WERI-Rb-1 (cell line): ENCODE measurements around the gene GPC3.

Source experiments
- DNase-seq: peaks from one replicate; pipeline ENCODE4 v3.0.0-alpha.2; 2020
- H3K27ac ChIP-seq: fragments of 250-450 bp; sonication (Bioruptor Pico); 2 replicates; pipeline ENCODE4 v1.5.1; 2020; ENCODE audit warnings: mild to moderate bottlenecking, moderate library complexity
- H3K27me3 ChIP-seq: fragments of 250-450 bp; sonication (Bioruptor Pico); 2 replicates; pipeline ENCODE4 v1.5.1; 2021; ENCODE audit warnings: mild to moderate bottlenecking, low read depth, moderate library complexity; ENCODE audit not compliant: insufficient read depth, severe bottlenecking
- H3K36me3 ChIP-seq: fragments of 250-450 bp; sonication (Bioruptor Pico); 2 replicates; pipeline ENCODE4 v1.5.1; 2020; ENCODE audit warnings: mild to moderate bottlenecking, moderate library complexity
- H3K4me3 ChIP-seq: 2 replicates; pipeline ENCODE4 v1.5.1; 2011; ENCODE audit warnings: low read depth, mild to moderate bottlenecking, control low read depth, low read length
- H3K9me3 ChIP-seq: fragments of 250-450 bp; sonication (Bioruptor Pico); 2 replicates; pipeline ENCODE4 v1.5.1; 2021; ENCODE audit warnings: mild to moderate bottlenecking, moderate library complexity; ENCODE audit not compliant: severe bottlenecking
- TF ChIP-seq, protein P1 (sequence below): IDR thresholded peaks from 2 replicates; pipeline ENCODE4 v1.5.1; 2011; ENCODE audit warnings: low read depth, mild to moderate bottlenecking, control low read depth, inconsistent platforms, low read length

GPC3 gene

DNA sequence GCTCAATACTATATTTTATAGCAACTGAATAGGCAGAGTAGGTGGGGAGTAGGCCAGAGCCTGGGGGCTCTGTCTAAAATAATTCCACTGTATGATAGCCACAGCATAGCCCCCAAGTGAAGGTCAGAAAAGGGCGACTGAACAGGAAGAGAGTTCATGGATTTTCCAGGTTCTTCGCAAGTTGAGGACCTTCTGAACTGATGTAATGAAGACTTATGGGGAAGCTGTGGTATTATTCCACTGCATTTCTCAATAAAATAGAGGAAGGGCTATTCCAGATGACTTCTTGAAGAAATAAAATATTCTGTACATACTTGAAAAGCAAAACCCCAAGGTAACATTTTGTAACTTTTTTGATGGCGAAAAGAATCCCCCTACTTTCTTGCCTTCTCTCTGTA is 338.7 kb downstream of the GPC3 start:
- Histone ChIP-seq H3K36me3 (no peaks in the 10 kb centered on the region), H3K27me3 (peaks cover 36% of the 10 kb centered on the region), H3K27ac (no peak overlapping the region), H3K4me3 (no peak overlapping the region), H3K9me3 (no peaks in the 10 kb centered on the region)
- DNase-seq, result no peak
- TF ChIP-seq, protein P1, sequence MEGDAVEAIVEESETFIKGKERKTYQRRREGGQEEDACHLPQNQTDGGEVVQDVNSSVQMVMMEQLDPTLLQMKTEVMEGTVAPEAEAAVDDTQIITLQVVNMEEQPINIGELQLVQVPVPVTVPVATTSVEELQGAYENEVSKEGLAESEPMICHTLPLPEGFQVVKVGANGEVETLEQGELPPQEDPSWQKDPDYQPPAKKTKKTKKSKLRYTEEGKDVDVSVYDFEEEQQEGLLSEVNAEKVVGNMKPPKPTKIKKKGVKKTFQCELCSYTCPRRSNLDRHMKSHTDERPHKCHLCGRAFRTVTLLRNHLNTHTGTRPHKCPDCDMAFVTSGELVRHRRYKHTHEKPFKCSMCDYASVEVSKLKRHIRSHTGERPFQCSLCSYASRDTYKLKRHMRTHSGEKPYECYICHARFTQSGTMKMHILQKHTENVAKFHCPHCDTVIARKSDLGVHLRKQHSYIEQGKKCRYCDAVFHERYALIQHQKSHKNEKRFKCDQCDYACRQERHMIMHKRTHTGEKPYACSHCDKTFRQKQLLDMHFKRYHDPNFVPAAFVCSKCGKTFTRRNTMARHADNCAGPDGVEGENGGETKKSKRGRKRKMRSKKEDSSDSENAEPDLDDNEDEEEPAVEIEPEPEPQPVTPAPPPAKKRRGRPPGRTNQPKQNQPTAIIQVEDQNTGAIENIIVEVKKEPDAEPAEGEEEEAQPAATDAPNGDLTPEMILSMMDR, result no peak

DNA sequence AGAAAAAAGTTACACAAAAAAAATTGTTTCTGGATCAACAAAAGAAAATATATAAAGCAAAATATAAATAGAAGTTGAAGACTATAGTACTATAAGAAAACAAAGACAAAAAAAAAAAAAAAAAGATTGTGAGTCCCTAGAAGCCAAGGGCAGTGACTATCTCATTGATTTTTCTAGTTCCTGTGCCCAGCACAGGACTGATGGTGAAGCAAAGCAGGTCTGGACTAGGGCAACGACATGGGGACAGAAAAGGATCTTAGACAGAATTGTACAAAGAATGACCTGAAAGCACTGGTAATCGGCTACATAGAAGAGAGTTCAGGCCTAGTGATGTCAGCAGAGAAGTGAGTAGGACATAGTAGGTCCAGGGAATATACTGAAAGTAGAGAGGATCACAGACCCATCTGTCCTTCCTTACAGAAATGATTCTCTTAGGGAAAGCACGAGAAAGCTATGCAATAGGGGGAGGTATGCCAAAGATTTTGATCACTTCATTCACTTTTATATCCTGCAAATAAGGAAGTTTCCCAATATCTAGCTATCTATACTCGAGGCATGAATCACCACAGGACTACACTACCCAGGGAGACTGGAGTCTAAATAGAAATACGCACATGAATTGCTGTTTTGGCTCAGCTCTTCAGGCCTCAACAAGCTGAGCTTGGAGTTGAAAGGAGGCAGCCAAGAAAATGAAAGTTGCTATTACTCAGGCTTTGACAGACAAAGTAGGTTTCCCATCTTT is 339.2 kb downstream of the GPC3 start:
- H3K4me3 ChIP-seq, result no peak overlapping the region
- no peak for DNase-seq
- TF ChIP-seq, protein P1, result no peak
- H3K27ac ChIP-seq, result no peak overlapping the region
- peaks cover 36% of the 10 kb centered on the region for H3K27me3 ChIP-seq
- no peaks in the 10 kb centered on the region for H3K36me3 ChIP-seq
- H3K9me3 ChIP-seq, result no peaks in the 10 kb centered on the region

DNA sequence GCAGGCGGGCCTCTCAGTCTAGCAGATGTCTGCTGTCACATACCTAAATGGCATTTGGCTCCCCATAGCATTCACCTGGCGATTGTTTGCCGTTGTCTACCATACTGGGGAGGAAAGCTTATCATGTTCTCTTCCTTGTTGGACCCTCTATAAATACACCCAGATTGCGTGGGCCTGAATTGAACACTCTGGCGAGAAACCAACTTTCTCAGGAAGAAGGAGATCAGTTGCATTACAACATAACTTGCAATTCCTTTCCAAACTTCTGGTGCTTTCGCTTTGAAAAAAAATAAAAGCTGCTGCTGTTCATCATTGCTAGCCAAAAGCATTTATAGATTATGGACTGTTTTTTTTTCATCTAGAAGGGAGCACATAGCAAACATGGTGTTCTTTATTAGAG is 340.1 kb downstream of the GPC3 start:
- H3K27me3 ChIP-seq, result peaks cover 37% of the 10 kb centered on the region
- no peaks in the 10 kb centered on the region for H3K9me3 ChIP-seq
- no peak overlapping the region for H3K27ac ChIP-seq
- H3K36me3 ChIP-seq, result no peaks in the 10 kb centered on the region
- no peak for DNase-seq
- TF ChIP-seq, protein P1, result no peak
- no peak overlapping the region for H3K4me3 ChIP-seq

DNA sequence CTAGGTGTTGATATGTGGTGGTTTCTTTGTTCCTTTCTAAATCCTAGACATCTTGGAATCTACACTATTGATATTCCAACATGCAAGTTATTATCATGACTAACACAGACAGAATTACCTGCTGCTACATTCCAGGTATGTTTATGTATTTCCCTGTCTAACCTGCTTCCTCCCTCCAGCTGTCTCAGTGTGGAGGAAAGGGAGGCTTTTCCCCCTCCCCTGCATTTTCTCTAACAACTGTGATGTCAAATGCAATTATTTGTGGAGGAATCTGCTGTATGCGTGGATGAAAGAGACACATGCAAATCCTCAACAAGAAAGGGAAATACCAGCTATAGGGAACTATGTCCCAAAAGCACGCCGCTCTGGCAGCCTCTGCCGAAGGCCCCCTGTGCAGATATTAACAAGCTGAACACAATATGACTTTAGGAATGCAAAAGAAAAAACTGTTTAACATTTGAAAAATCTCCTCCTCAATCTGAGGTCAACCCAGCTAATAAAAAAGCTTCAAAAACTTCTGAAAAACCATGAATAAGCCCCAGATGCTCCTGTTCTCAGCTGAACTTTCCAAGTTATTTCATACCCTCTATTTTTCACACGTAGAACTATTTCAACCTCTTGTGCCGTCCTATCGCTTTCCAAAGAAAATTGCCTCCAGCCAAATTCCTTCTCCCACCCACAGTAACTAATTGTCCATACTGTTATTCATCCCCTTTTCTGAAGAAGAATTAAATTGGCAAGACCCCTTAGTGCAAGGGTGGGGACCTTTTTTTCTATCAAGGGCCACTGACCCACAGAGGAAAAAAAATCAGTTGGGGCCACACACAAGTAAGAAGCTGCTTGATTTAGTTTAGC is 345.0 kb downstream of the GPC3 start:
- Histone ChIP-seq H3K9me3 (no peaks in the 10 kb centered on the region), H3K36me3 (no peaks in the 10 kb centered on the region), H3K27me3 (peaks cover 52% of the 10 kb centered on the region), H3K4me3 (no peak overlapping the region), H3K27ac (no peak overlapping the region)
- TF ChIP-seq, protein P1, result no peak
- DNase-seq, result no peak

DNA sequence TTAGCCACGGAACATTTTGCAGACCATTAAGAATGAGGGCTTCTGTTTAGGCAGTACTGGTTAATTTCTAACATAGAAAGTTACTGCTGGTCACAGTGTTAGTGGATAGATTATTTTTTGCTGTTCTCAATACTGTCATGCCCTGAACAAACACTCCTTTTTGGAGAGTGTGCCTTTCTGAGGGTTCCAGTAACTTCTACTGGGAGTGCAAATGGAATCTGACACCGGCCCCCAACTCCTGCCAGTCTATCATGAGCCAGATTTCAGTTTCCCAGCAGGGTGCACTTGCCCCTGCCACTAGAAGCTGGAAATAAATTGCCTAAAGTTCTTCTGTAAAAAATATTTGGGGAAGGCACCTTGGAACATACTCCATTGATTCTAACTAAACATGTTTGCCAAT is 345.7 kb downstream of the GPC3 start:
- TF ChIP-seq, protein P1, result no peak

More for the DNA sequence above, 345.7 kb downstream of the GPC3 start:
- no peak for DNase-seq
- H3K4me3 ChIP-seq, result no peak overlapping the region
- no peaks in the 10 kb centered on the region for H3K36me3 ChIP-seq
- H3K27ac ChIP-seq, result no peak overlapping the region
- peaks cover 46% of the 10 kb centered on the region for H3K27me3 ChIP-seq
- H3K9me3 ChIP-seq, result no peaks in the 10 kb centered on the region
